H9 (cell line): Measurements from ENCODE around the gene KRT6B. TPM values are rescaled to one million over a fixed set of nuclear protein-coding genes. Genes with fewer than 3 reads are reported as not detected.

Source experiments
- DNase-seq: peaks from one replicate; pipeline ENCODE4 v3.0.0-alpha.2; 2017
- H2AFZ ChIP-seq: one replicate; pipeline ENCODE4 v1.6.1; 2013; ENCODE audit warnings: mild to moderate bottlenecking, low read length, control low read depth, moderate library complexity
- H2AK5ac ChIP-seq: 2 replicates; pipeline ENCODE4 v1.6.1; 2013; ENCODE audit warnings: low read length, control low read depth, mixed read lengths; ENCODE audit not compliant: insufficient read length
- H2BK120ac ChIP-seq: one replicate; pipeline ENCODE4 v1.6.1; 2013; ENCODE audit warnings: low read depth, mild to moderate bottlenecking, low read length, control low read depth, inconsistent platforms; ENCODE audit not compliant: poor library complexity, severe bottlenecking
- H2BK12ac ChIP-seq: 2 replicates; pipeline ENCODE4 v1.6.1; 2013; ENCODE audit warnings: low read length, control low read depth, mixed read lengths, low read depth; ENCODE audit not compliant: insufficient read length
- H2BK15ac ChIP-seq: 2 replicates; pipeline ENCODE4 v1.6.1; 2013; ENCODE audit warnings: low read depth, low read length, control low read depth
- H2BK20ac ChIP-seq: one replicate; pipeline ENCODE4 v1.6.1; 2013; ENCODE audit warnings: low read depth, mild to moderate bottlenecking, low read length, control low read depth, inconsistent platforms; ENCODE audit not compliant: poor library complexity, severe bottlenecking
- H2BK5ac ChIP-seq: 2 replicates; pipeline ENCODE4 v1.6.1; 2013; ENCODE audit warnings: low read length, control low read depth, mixed read lengths; ENCODE audit not compliant: insufficient read length
- H3K14ac ChIP-seq: 2 replicates; pipeline ENCODE4 v1.6.1; 2013; ENCODE audit warnings: low read length, control low read depth; ENCODE audit not compliant: insufficient read depth
- H3K18ac ChIP-seq: 2 replicates; pipeline ENCODE4 v1.6.1; 2013; ENCODE audit warnings: low read depth, mild to moderate bottlenecking, mixed read lengths, low read length, control low read depth; ENCODE audit not compliant: insufficient read length
- H3K23ac ChIP-seq: 2 replicates; pipeline ENCODE4 v1.6.1; 2013; ENCODE audit warnings: low read length, control low read depth, mixed read lengths, low read depth; ENCODE audit not compliant: insufficient read length
- H3K23me2 ChIP-seq: 2 replicates; pipeline ENCODE4 v1.6.1; 2013; ENCODE audit warnings: low read depth, mild to moderate bottlenecking, mixed read lengths, low read length, control low read depth; ENCODE audit not compliant: insufficient read length, poor library complexity, severe bottlenecking
- H3K27ac ChIP-seq: 2 replicates; pipeline ENCODE4 v1.5.1; 2013; ENCODE audit warnings: low read length, control low read depth, mixed read lengths, low read depth; ENCODE audit not compliant: insufficient read length
- H3K27me3 ChIP-seq: 2 replicates; pipeline ENCODE4 v1.6.1; 2013; ENCODE audit warnings: low read length, control low read depth, inconsistent platforms; ENCODE audit not compliant: insufficient read depth
- H3K4ac ChIP-seq: 2 replicates; pipeline ENCODE4 v1.6.1; 2013; ENCODE audit warnings: low read depth, mild to moderate bottlenecking, control low read depth, inconsistent platforms, low read length, moderate library complexity
- H3K4me1 ChIP-seq: 2 replicates; pipeline ENCODE4 v1.6.1; 2013; ENCODE audit warnings: low read length, control low read depth, inconsistent platforms; ENCODE audit not compliant: insufficient read depth
- H3K4me2 ChIP-seq: 2 replicates; pipeline ENCODE4 v1.6.1; 2013; ENCODE audit warnings: low read length, control low read depth, mixed read lengths; ENCODE audit not compliant: insufficient read length, insufficient read depth
- H3K56ac ChIP-seq: 2 replicates; pipeline ENCODE4 v1.6.1; 2013; ENCODE audit warnings: low read depth, mild to moderate bottlenecking, mixed read lengths, low read length, control low read depth; ENCODE audit not compliant: insufficient read length
- H3K79me1 ChIP-seq: 2 replicates; pipeline ENCODE4 v1.6.1; 2013; ENCODE audit warnings: low read depth, mild to moderate bottlenecking, moderate library complexity, low read length, control low read depth, inconsistent platforms; ENCODE audit not compliant: insufficient read depth, poor library complexity, severe bottlenecking
- H3K79me2 ChIP-seq: 2 replicates; pipeline ENCODE4 v1.6.1; 2013; ENCODE audit warnings: low read length, control low read depth, inconsistent platforms; ENCODE audit not compliant: insufficient read depth
- H3K9ac ChIP-seq: 2 replicates; pipeline ENCODE4 v1.6.1; 2013; ENCODE audit warnings: low read length, control low read depth, mixed read lengths; ENCODE audit not compliant: insufficient read length; ENCODE audit errors: extremely low read depth
- H3K9me3 ChIP-seq: one replicate; pipeline ENCODE4 v1.6.1; 2013; ENCODE audit warnings: low read depth, low read length, inconsistent platforms; ENCODE audit not compliant: control insufficient read depth
- H3T11ph ChIP-seq: one replicate; pipeline ENCODE4 v1.6.1; 2013; ENCODE audit warnings: mild to moderate bottlenecking, low read length, control low read depth, inconsistent platforms
- H4K20me1 ChIP-seq: one replicate; pipeline ENCODE4 v1.6.1; 2013; ENCODE audit not compliant: control insufficient read depth, insufficient read length, insufficient read depth
- H4K5ac ChIP-seq: 2 replicates; pipeline ENCODE4 v1.6.1; 2013; ENCODE audit warnings: low read depth, mild to moderate bottlenecking, mixed read lengths, low read length, control low read depth; ENCODE audit not compliant: insufficient read length
- H4K8ac ChIP-seq: replicated peaks from 2 replicates; pipeline ENCODE4 v1.6.1; 2013; ENCODE audit warnings: low read length, control low read depth, mixed read lengths, low read depth; ENCODE audit not compliant: insufficient read length
- H4K91ac ChIP-seq: 2 replicates; pipeline ENCODE4 v1.6.1; 2013; ENCODE audit warnings: low read depth, mild to moderate bottlenecking, moderate library complexity, mixed read lengths, low read length, control low read depth; ENCODE audit not compliant: insufficient read length
- H3K27ac Mint-ChIP-seq, 3 experiments: 2 replicates in 2 of 3; 3 replicates in 1 of 3; pipeline ENCODE4 v1.8.0; 2020 to 2021; ENCODE audit warnings: mixed read lengths in 3 of 3, mild to moderate bottlenecking in 1 of 3, moderate library complexity in 1 of 3
- H3K27me3 Mint-ChIP-seq: 2 replicates; pipeline ENCODE4 v1.8.0; 2021; ENCODE audit warnings: low read depth, mild to moderate bottlenecking, moderate library complexity, mixed read lengths
- H3K36me3 Mint-ChIP-seq, 3 experiments: 2 replicates in 2 of 3; 3 replicates in 1 of 3; pipeline ENCODE4 v1.8.0; 2020 to 2021; ENCODE audit warnings: low read depth in 3 of 3, mixed read lengths in 3 of 3; ENCODE audit not compliant: insufficient read depth in 1 of 3
- H3K4me1 Mint-ChIP-seq, 2 experiments: 2 replicates each; pipeline ENCODE4 v1.8.0; 2020; ENCODE audit warnings: mixed read lengths in 2 of 2
- H3K4me3 Mint-ChIP-seq, 2 experiments: 2 replicates in 1 of 2; 3 replicates in 1 of 2; pipeline ENCODE4 v1.8.0; 2020 to 2021; ENCODE audit warnings: mild to moderate bottlenecking in 2 of 2, mixed read lengths in 2 of 2, moderate library complexity in 1 of 2
- H3K9me3 Mint-ChIP-seq, 2 experiments: 2 replicates in 1 of 2; 3 replicates in 1 of 2; pipeline ENCODE4 v1.8.0; 2020; ENCODE audit warnings: mild to moderate bottlenecking in 2 of 2, mixed read lengths in 2 of 2, moderate library complexity in 1 of 2
- WGBS: extraction: QIAGEN DNeasy Blood & Tissue Kit; methylation state at CpG from one replicate; pipeline ENCODE4 v1.1.7; 2013; ENCODE audit warnings: missing lambda C conversion rate, low lambda C conversion rate, mixed read lengths; ENCODE audit not compliant: insufficient read length; ENCODE audit errors: extremely low coverage; 5-methylcytosine and 5-hydroxymethylcytosine counted together
- total RNA-seq: library from RNA; stranded (reverse); gene quantifications from 2 replicates; pipeline ENCODE4 v1.2.1, GENCODE V29; 2021
- TF ChIP-seq, protein P1 (sequence below): fragments of 200-600 bp; sonication (generic); conservative IDR thresholded peaks from 3 replicates; pipeline ENCODE4 v1.8.0; 2021; ENCODE audit warnings: antibody characterized with exemption, mild to moderate bottlenecking

KRT6B gene
- total RNA-seq, 1 experiment from 2014 or later, result not detected

DNA sequence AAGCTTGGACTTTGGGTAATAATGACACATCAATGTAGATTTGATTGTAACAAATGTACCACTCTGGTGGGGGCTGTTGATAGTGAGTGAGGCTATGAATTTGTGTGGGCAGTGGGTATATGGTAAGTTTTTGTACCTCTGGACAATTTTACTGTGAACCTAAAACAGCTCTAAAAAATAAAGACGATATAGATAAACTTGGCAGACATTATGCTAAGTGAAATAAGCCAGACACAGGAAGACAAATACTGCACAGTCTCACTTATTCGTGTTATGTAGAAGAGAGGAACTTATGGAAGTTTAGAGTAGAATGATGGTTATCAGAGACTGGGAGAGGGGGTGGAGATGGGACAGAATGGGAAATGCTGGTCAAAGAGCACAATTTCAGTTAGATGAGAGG lies 13.0 kb upstream of the KRT6B start:
- H4K5ac ChIP-seq, result no peak overlapping the region
- no peak overlapping the region for H3K4me2 ChIP-seq
- Mint-ChIP-seq H3K36me3 (no peaks in the 10 kb centered on the region; a peak in 1 of 7 replicates), H3K4me1 (no peaks in the 10 kb centered on the region), H3K27me3 (peaks cover 5% of the 10 kb centered on the region), H3K4me3 (no peak overlapping the region), H3K27ac (no peak overlapping the region), H3K9me3 (peaks cover 0 to 5% of the 10 kb centered on the region in 2 experiments; a peak in 3 of 5 replicates)
- no peak overlapping the region for H2BK5ac ChIP-seq
- H2AK5ac ChIP-seq, result no peak overlapping the region
- H2BK120ac ChIP-seq, result no peak overlapping the region
- no peak overlapping the region for H2BK20ac ChIP-seq
- no peak overlapping the region for H3K27ac ChIP-seq
- H2BK12ac ChIP-seq, result no peak overlapping the region
- H2AFZ ChIP-seq, result no peak overlapping the region
- H3K23me2 ChIP-seq, result no peaks in the 10 kb centered on the region
- no peak overlapping the region for H3K23ac ChIP-seq
- no peak overlapping the region for H3K18ac ChIP-seq
- H4K20me1 ChIP-seq, result no peaks in the 10 kb centered on the region
- no peak overlapping the region for H4K91ac ChIP-seq
- no peaks in the 10 kb centered on the region for H3K4me1 ChIP-seq
- no peaks in the 10 kb centered on the region for H3K79me1 ChIP-seq
- no peak overlapping the region for H3K14ac ChIP-seq
- no peak for DNase-seq
- TF ChIP-seq, protein P1, sequence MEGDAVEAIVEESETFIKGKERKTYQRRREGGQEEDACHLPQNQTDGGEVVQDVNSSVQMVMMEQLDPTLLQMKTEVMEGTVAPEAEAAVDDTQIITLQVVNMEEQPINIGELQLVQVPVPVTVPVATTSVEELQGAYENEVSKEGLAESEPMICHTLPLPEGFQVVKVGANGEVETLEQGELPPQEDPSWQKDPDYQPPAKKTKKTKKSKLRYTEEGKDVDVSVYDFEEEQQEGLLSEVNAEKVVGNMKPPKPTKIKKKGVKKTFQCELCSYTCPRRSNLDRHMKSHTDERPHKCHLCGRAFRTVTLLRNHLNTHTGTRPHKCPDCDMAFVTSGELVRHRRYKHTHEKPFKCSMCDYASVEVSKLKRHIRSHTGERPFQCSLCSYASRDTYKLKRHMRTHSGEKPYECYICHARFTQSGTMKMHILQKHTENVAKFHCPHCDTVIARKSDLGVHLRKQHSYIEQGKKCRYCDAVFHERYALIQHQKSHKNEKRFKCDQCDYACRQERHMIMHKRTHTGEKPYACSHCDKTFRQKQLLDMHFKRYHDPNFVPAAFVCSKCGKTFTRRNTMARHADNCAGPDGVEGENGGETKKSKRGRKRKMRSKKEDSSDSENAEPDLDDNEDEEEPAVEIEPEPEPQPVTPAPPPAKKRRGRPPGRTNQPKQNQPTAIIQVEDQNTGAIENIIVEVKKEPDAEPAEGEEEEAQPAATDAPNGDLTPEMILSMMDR, result no peak
- H2BK15ac ChIP-seq, result no peak overlapping the region
- H3K9ac ChIP-seq, result no peak overlapping the region
- no CpG with 5 or more reads among the region's 2 CpGs for WGBS
- H3K56ac ChIP-seq, result no peak overlapping the region
- no peaks in the 10 kb centered on the region for H3K79me2 ChIP-seq
- H3K4ac ChIP-seq, result no peak overlapping the region
- no peaks in the 10 kb centered on the region for H3K27me3 ChIP-seq
- no peak overlapping the region for H4K8ac ChIP-seq
- H3K9me3 ChIP-seq, result no peaks in the 10 kb centered on the region
- H3T11ph ChIP-seq, result no peak overlapping the region
